GM12864 (cell line): Measurements from ENCODE around the gene TNFSF4.
"Not testable (repeated sequence)": the region's sequence is repeated elsewhere in the genome, so short reads cannot be mapped to it uniquely, and the experiment has no call there.

Experiments used
- DNase-seq: peaks from one replicate; pipeline ENCODE4 v3.0.0-alpha.2; 2011; ENCODE audit warnings: low read depth
- H3K4me3 ChIP-seq: 2 replicates; pipeline ENCODE4 v1.5.1; 2011; ENCODE audit warnings: mild to moderate bottlenecking, low read depth, low read length, control low read depth
- TF ChIP-seq, protein P1 (sequence below): IDR thresholded peaks from 2 replicates; pipeline ENCODE4 v1.5.1; 2011; ENCODE audit warnings: low read depth, mild to moderate bottlenecking, moderate library complexity, low read length, control low read depth, inconsistent platforms; ENCODE audit errors: missing control alignments

The TNFSF4 gene

DNA sequence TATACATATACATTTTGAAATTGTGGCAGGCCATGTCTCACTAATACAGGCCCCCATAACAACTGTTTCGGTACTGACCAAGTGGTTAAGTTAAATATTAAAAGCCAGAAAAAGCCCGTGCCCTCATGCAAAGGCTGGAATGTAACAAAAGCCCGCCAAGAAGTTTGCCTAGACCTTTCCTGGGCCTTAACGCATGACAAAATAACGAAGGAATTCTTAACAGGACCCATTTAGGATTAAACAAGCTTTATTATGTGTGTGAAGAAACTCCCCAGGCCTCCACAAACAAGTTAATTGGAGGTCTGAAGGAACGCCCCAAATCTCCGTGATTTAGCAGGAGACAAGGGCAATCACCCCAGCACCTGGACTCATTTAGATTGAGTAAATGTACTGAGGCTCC is 42.4 kb downstream of the TNFSF4 start:
- DNase-seq = no peak
- no peak overlapping the region for H3K4me3 ChIP-seq
- TF ChIP-seq, protein P1, sequence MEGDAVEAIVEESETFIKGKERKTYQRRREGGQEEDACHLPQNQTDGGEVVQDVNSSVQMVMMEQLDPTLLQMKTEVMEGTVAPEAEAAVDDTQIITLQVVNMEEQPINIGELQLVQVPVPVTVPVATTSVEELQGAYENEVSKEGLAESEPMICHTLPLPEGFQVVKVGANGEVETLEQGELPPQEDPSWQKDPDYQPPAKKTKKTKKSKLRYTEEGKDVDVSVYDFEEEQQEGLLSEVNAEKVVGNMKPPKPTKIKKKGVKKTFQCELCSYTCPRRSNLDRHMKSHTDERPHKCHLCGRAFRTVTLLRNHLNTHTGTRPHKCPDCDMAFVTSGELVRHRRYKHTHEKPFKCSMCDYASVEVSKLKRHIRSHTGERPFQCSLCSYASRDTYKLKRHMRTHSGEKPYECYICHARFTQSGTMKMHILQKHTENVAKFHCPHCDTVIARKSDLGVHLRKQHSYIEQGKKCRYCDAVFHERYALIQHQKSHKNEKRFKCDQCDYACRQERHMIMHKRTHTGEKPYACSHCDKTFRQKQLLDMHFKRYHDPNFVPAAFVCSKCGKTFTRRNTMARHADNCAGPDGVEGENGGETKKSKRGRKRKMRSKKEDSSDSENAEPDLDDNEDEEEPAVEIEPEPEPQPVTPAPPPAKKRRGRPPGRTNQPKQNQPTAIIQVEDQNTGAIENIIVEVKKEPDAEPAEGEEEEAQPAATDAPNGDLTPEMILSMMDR = no peak

DNA sequence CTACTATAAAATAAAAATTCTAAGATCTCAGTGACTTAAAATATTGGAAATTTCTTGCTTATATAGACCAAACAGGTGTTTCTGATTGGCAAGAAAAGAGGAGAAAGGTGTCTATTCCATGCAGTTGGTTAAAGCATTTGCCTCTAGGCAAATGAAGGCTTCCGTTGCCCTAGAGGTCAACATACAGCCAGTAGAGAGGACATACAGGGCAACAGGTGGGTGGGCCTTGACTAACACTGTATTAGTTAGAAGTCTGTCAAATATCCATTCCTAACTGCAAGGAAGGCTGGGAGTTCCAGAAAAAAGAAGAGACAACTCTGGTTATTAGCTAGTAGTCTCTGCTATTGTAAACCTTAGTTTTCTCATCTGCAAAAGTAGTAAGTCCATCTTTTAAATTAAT is 43.0 kb downstream of the TNFSF4 start:
- no peak for DNase-seq
- no peak overlapping the region for H3K4me3 ChIP-seq
- TF ChIP-seq, protein P1 = no peak

- no peak overlapping the region for H3K4me3 ChIP-seq
- no peak for DNase-seq
- TF ChIP-seq, protein P1 = no peak
These were observed 43.9 kb downstream of the TNFSF4 start for GRCh38 chr1:173163222-173163621.

DNA sequence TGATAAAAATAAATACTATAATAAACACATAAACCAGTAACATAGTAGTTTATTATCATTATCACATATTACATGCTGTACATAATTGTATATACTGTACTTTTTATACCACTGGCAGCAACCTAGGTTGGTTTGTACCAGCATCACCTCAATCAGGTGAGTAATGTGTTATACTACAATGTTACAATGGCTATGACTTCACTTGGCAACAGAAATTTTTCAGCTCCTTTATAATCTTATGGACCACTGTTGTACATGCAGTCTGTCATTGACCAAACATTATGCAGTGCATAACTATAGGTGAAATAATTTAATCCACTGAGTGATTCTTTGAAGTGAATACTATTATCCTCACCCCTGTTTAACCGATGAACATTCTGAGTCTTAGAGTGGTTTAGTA is 44.5 kb downstream of the TNFSF4 start:
- no peak overlapping the region for H3K4me3 ChIP-seq
- no peak for DNase-seq
- TF ChIP-seq, protein P1 = no peak

DNA sequence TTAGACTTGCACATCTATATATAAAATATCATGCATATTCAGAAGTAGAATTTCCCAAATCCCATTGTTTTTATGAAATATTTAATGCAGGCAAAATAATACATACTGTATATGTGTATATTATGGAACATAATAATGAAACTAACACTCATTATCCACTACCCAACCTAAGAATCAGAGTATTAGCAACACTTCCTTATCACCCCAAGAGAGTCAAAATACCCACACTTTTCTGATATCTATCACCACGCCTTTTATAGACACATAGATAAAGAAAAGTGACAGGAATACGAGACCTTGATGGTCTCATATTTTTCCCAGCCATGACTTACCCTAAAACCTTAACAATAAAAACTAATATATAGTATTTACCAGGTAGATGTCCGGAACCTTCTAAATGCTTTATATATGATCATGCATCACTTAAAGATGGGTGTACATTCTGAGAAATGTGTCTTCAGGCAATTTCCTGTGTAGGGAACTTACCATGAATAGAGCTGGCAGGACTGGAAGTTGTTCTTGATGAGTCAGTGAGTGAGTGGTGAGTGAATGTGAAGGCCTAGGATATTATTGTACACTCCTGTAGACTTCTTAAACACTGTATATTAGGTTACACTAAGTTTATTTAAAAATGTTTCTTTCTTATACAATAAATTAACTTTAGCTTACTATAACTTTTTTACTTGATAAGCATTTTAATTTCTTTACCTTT is 45.5 kb downstream of the TNFSF4 start:
- TF ChIP-seq, protein P1 = no peak
- H3K4me3 ChIP-seq = no peak overlapping the region
- DNase-seq = no peak

GRCh38 chr1:173153964-173154363 is 53.2 kb downstream of the TNFSF4 start:
- H3K4me3 ChIP-seq, DNase-seq: not testable (repeated sequence)

- DNase-seq = no peak
- TF ChIP-seq, protein P1 = no peak
- no peak overlapping the region for H3K4me3 ChIP-seq
These were observed 53.6 kb downstream of the TNFSF4 start for GRCh38 chr1:173153503-173153902.
